Thyroid gland (tissue), 4 donors: ENCODE measurements around the gene RSAD2.

ENCODE experiments used
- CTCF ChIP-seq, 6 experiments: fragments of 200-600 bp in 3 of 6; fragments of 450-650 bp in 3 of 6; sonication (generic) in 3 of 6; IDR thresholded peaks; one replicate each; pipeline ENCODE4 v1.5.1; 2016 to 2019; ENCODE audit warnings: antibody characterized with exemption in 6 of 6, mild to moderate bottlenecking in 2 of 6, inconsistent platforms in 1 of 6, moderate library complexity in 1 of 6
- POLR2A ChIP-seq, 2 donors: fragments of 450-650 bp; IDR thresholded peaks; one replicate each; pipeline ENCODE4 v1.6.1; 2017; ENCODE audit warnings: antibody characterized with exemption in 2 of 2, mild to moderate bottlenecking in 2 of 2, moderate library complexity in 1 of 2

GRCh38 chr2:6933911-6934310 is 56.3 kb downstream of the RSAD2 start:
- no peak for TF ChIP-seq POLR2A (IDR thresholded peaks at IDR 0.05)
- no peak for TF ChIP-seq CTCF (IDR thresholded peaks at IDR 0.05)
